ENCODE data around the gene GTF3C2.

The GTF3C2 gene

DNA sequence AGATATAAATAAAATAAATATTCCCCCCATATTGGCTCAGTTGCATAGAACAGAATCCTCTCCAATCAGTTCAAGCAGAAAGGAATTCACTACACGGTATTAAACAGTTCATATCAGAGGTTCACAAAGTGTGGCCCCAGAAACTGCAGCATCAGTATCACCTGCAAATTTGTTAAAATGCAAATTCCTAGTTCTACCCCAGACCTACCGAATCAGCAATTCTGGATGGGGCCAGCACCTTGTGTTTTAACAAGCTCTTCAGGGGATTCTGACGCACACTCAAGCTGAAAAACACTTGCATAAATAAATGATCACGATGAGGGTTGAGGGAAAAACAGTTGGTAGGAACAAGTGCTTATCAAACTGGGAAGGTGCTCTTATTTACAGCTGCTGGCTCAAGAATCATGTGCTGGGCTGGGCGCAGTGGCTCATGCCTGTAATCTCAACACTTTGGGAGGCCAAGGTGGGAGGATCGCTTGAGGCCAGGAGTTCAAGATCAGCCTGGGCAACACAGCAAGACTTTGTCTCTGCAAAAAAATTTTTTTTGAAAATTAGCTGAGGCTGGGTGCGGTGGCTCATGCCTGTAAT is 6.4 kb downstream of the GTF3C2 start:
- H3K14ac ChIP-seq (ENCODE audit: low read length): no peak overlapping the region
- H3K18ac ChIP-seq (ENCODE audit: low read length): no peak overlapping the region
- no peak overlapping the region for H2BK15ac ChIP-seq (ENCODE audit: low read length)
- no peak overlapping the region for H2BK12ac ChIP-seq (ENCODE audit: low read length)
- no peak overlapping the region for H3K4ac ChIP-seq (ENCODE audit: low read length)
- H3K27ac ChIP-seq (replicated peaks; ENCODE audit: low read length): no peak overlapping the region
- H3K4me2 ChIP-seq (ENCODE audit: insufficient read depth, low read length, poor library complexity, severe bottlenecking): no peak overlapping the region
- peaks cover 9% of the 10 kb centered on the region for H3K79me1 ChIP-seq (ENCODE audit: low read depth, low read length)
- no peak overlapping the region for H4K8ac ChIP-seq (ENCODE audit: low read depth, low read length)
- no peaks in the 10 kb centered on the region for H3K9me3 ChIP-seq (replicated peaks in 1 of 2; ENCODE audit: control insufficient read depth in 2 of 2, insufficient read depth in 1 of 2, low read depth in 1 of 2, low read length in 2 of 2)
- H2BK5ac ChIP-seq (ENCODE audit: low read length): no peak overlapping the region
- H2BK120ac ChIP-seq (ENCODE audit: low read depth, low read length): no peak overlapping the region
- no peak for DNase-seq (ENCODE audit: low spot score)
- H3K23ac ChIP-seq (ENCODE audit: low read depth, low read length, poor library complexity): no peak overlapping the region
- H4K91ac ChIP-seq (ENCODE audit: low read depth, low read length, poor library complexity): no peak overlapping the region
- H3K4me3 ChIP-seq (ENCODE audit: low read length in 2 of 2): no peak overlapping the region
- no peak overlapping the region for H2AFZ ChIP-seq (ENCODE audit: low read length)
- H2AK5ac ChIP-seq (ENCODE audit: low read depth, low read length): no peak overlapping the region
- no peak overlapping the region for H3K9ac ChIP-seq (ENCODE audit: low read depth, low read length, poor library complexity)
- H3K4me1 ChIP-seq (ENCODE audit: control insufficient read depth in 2 of 2, insufficient read depth in 1 of 2, low read depth in 1 of 2, low read length in 2 of 2): no peaks in the 10 kb centered on the region
- peaks cover 2 to 22% of the 10 kb centered on the region in 2 donors for H3K36me3 ChIP-seq (replicated peaks in 1 of 2; ENCODE audit: control insufficient read depth in 2 of 2, insufficient read depth in 2 of 2, low read length in 2 of 2)
- WGBS, 2 donors (ENCODE audit: extremely low coverage in 2 of 2, insufficient read length in 2 of 2, insufficient replicate concordance in 1 of 2): no CpG with 5 or more reads among the region's 7 CpGs
- no peaks in the 10 kb centered on the region for H3K27me3 ChIP-seq (ENCODE audit: control insufficient read depth in 3 of 3, insufficient read depth in 3 of 3, low read depth in 1 of 3, low read length in 3 of 3)

DNA sequence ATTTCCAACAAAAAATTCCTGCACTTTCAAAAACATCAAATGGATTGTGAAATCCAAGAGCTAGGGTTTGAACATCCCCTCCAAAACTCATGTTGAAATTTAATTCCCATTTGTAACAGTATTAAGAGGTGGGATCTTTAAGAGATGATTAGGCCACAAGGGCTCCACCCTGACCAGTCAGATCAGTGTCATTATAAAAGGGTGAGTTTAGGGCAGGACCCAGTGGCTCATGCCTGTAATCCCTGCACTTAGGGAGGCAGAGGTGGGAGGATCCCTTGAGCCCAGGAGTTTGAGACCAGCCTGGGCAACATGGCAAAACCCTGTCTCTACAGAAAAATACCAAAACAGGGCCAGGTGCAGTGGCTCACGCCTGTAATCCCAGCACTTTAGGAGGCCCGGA is 8.9 kb downstream of the GTF3C2 start:
- no peak for DNase-seq (ENCODE audit: low spot score)
- H3K14ac ChIP-seq (ENCODE audit: low read length): no peak overlapping the region
- H2BK120ac ChIP-seq (ENCODE audit: low read depth, low read length): no peak overlapping the region
- H2AFZ ChIP-seq (ENCODE audit: low read length): no peak overlapping the region
- H3K4me1 ChIP-seq (ENCODE audit: control insufficient read depth in 2 of 2, insufficient read depth in 1 of 2, low read depth in 1 of 2, low read length in 2 of 2): no peaks in the 10 kb centered on the region
- peaks cover 7% of the 10 kb centered on the region for H3K79me1 ChIP-seq (ENCODE audit: low read depth, low read length)
- no peak overlapping the region for H2BK15ac ChIP-seq (ENCODE audit: low read length)
- H3K9ac ChIP-seq (ENCODE audit: low read depth, low read length, poor library complexity): no peak overlapping the region
- peaks cover 2 to 33% of the 10 kb centered on the region in 2 donors for H3K36me3 ChIP-seq (replicated peaks in 1 of 2; ENCODE audit: control insufficient read depth in 2 of 2, insufficient read depth in 2 of 2, low read length in 2 of 2)
- H3K9me3 ChIP-seq (replicated peaks in 1 of 2; ENCODE audit: control insufficient read depth in 2 of 2, insufficient read depth in 1 of 2, low read depth in 1 of 2, low read length in 2 of 2): no peaks in the 10 kb centered on the region
- H4K91ac ChIP-seq (ENCODE audit: low read depth, low read length, poor library complexity): no peak overlapping the region
- H2AK5ac ChIP-seq (ENCODE audit: low read depth, low read length): no peak overlapping the region
- H3K27ac ChIP-seq (replicated peaks; ENCODE audit: low read length): no peak overlapping the region
- no peak overlapping the region for H2BK5ac ChIP-seq (ENCODE audit: low read length)
- no peak overlapping the region for H3K23ac ChIP-seq (ENCODE audit: low read depth, low read length, poor library complexity)
- no peak overlapping the region for H3K4me3 ChIP-seq (ENCODE audit: low read length in 2 of 2)
- no peak overlapping the region for H3K4ac ChIP-seq (ENCODE audit: low read length)
- no peak overlapping the region for H2BK12ac ChIP-seq (ENCODE audit: low read length)
- H3K27me3 ChIP-seq (ENCODE audit: control insufficient read depth in 3 of 3, insufficient read depth in 3 of 3, low read depth in 1 of 3, low read length in 3 of 3): no peaks in the 10 kb centered on the region
- no peak overlapping the region for H3K18ac ChIP-seq (ENCODE audit: low read length)
- no CpG with 5 or more reads among the region's 2 CpGs for WGBS, 2 donors (ENCODE audit: extremely low coverage in 2 of 2, insufficient read length in 2 of 2, insufficient replicate concordance in 1 of 2)
- H3K4me2 ChIP-seq (ENCODE audit: insufficient read depth, low read length, poor library complexity, severe bottlenecking): no peak overlapping the region
- H4K8ac ChIP-seq (ENCODE audit: low read depth, low read length): no peak overlapping the region

DNA sequence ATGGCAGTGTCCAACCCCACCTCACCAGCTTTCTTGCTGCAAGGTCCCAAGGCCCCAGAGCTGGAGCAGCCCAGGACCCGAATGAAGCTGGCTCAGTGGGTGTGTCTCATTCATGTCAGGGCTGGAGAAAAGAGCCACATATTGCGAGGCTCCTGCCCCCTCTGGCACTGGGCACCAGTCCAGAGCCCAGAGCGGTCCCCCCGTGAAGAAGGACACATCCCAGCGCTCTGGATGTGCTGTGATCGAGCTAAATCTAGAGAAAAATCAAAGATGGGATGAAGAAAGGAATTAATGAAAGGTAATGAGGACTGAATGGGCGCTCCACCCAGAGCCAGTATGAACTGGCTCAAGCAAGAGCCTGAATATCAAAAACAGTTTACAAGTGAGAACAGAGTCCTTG is 20.4 kb downstream of the GTF3C2 start:
- H3K4me1 ChIP-seq (ENCODE audit: control insufficient read depth in 2 of 2, insufficient read depth in 1 of 2, low read depth in 1 of 2, low read length in 2 of 2): no peaks in the 10 kb centered on the region
- no peak overlapping the region for H2BK12ac ChIP-seq (ENCODE audit: low read length)
- no peak overlapping the region for H2BK15ac ChIP-seq (ENCODE audit: low read length)
- no peak overlapping the region for H2BK120ac ChIP-seq (ENCODE audit: low read depth, low read length)
- no CpG with 5 or more reads among the region's 7 CpGs for whole genome bisulfite sequencing, 2 donors (ENCODE audit: extremely low coverage in 2 of 2, insufficient read length in 2 of 2, insufficient replicate concordance in 1 of 2)
- no peak overlapping the region for H3K14ac ChIP-seq (ENCODE audit: low read length)
- no peak overlapping the region for H4K91ac ChIP-seq (ENCODE audit: low read depth, low read length, poor library complexity)
- H3K4ac ChIP-seq (ENCODE audit: low read length): no peak overlapping the region
- H3K9ac ChIP-seq (ENCODE audit: low read depth, low read length, poor library complexity): no peak overlapping the region
- no peak overlapping the region for H2AFZ ChIP-seq (ENCODE audit: low read length)
- H2AK5ac ChIP-seq (ENCODE audit: low read depth, low read length): no peak overlapping the region
- H3K36me3 ChIP-seq (replicated peaks in 1 of 2; ENCODE audit: control insufficient read depth in 2 of 2, insufficient read depth in 2 of 2, low read length in 2 of 2): peaks cover 43 to 94% of the 10 kb centered on the region in 2 donors
- H4K8ac ChIP-seq (ENCODE audit: low read depth, low read length): no peak overlapping the region
- H3K9me3 ChIP-seq (replicated peaks in 1 of 2; ENCODE audit: control insufficient read depth in 2 of 2, insufficient read depth in 1 of 2, low read depth in 1 of 2, low read length in 2 of 2): no peaks in the 10 kb centered on the region
- H3K27me3 ChIP-seq (ENCODE audit: control insufficient read depth in 3 of 3, insufficient read depth in 3 of 3, low read depth in 1 of 3, low read length in 3 of 3): no peaks in the 10 kb centered on the region
- no peak for DNase-seq (ENCODE audit: low spot score)
- no peak overlapping the region for H3K27ac ChIP-seq (replicated peaks; ENCODE audit: low read length)
- H2BK5ac ChIP-seq (ENCODE audit: low read length): no peak overlapping the region
- no peak overlapping the region for H3K4me2 ChIP-seq (ENCODE audit: insufficient read depth, low read length, poor library complexity, severe bottlenecking)
- H3K79me1 ChIP-seq (ENCODE audit: low read depth, low read length): no peaks in the 10 kb centered on the region
- H3K23ac ChIP-seq (ENCODE audit: low read depth, low read length, poor library complexity): peak overlapping the region; percentile 20
- H3K18ac ChIP-seq (ENCODE audit: low read length): no peak overlapping the region
- H3K4me3 ChIP-seq (ENCODE audit: low read length in 2 of 2): no peak overlapping the region

- Histone ChIP-seq H2BK120ac (ENCODE audit: low read depth, low read length) (no peak overlapping the region), H3K4me3 (ENCODE audit: low read length in 2 of 2) (no peak overlapping the region), H2BK15ac (ENCODE audit: low read length) (no peak overlapping the region), H3K9ac (ENCODE audit: low read depth, low read length, poor library complexity) (no peak overlapping the region), H2AFZ (ENCODE audit: low read length) (no peak overlapping the region), H2BK5ac (ENCODE audit: low read length) (no peak overlapping the region), H3K27me3 (ENCODE audit: control insufficient read depth in 3 of 3, insufficient read depth in 3 of 3, low read depth in 1 of 3, low read length in 3 of 3) (no peaks in the 10 kb centered on the region), H3K79me1 (ENCODE audit: low read depth, low read length) (no peaks in the 10 kb centered on the region), H4K91ac (ENCODE audit: low read depth, low read length, poor library complexity) (no peak overlapping the region), H3K4me2 (ENCODE audit: insufficient read depth, low read length, poor library complexity, severe bottlenecking) (no peak overlapping the region), H3K4ac (ENCODE audit: low read length) (no peak overlapping the region), H3K18ac (ENCODE audit: low read length) (no peak overlapping the region), H2AK5ac (ENCODE audit: low read depth, low read length) (no peak overlapping the region), H3K27ac (replicated peaks; ENCODE audit: low read length) (no peak overlapping the region), H2BK12ac (ENCODE audit: low read length) (no peak overlapping the region), H3K14ac (ENCODE audit: low read length) (no peak overlapping the region), H3K36me3 (replicated peaks in 1 of 2; ENCODE audit: control insufficient read depth in 2 of 2, insufficient read depth in 2 of 2, low read length in 2 of 2) (peaks cover 40 to 94% of the 10 kb centered on the region in 2 donors), H3K4me1 (ENCODE audit: control insufficient read depth in 2 of 2, insufficient read depth in 1 of 2, low read depth in 1 of 2, low read length in 2 of 2) (no peaks in the 10 kb centered on the region), H3K9me3 (replicated peaks in 1 of 2; ENCODE audit: control insufficient read depth in 2 of 2, insufficient read depth in 1 of 2, low read depth in 1 of 2, low read length in 2 of 2) (no peaks in the 10 kb centered on the region), H4K8ac (ENCODE audit: low read depth, low read length) (no peak overlapping the region), H3K23ac (ENCODE audit: low read depth, low read length, poor library complexity) (no peak overlapping the region)
- no CpG with 5 or more reads among the region's 3 CpGs for WGBS, 2 donors (ENCODE audit: extremely low coverage in 2 of 2, insufficient read length in 2 of 2, insufficient replicate concordance in 1 of 2)
- no peak for DNase-seq (ENCODE audit: low spot score)
Measured at GRCh38 chr2:27335311-27335710, 21.3 kb downstream of the GTF3C2 start.

All from neuronal stem cell (in vitro differentiated cells).